DOHH2 (cell line): ENCODE data around the gene SEMA3E.

Source experiments
- H3F3A ChIP-seq: fragments of 200-600 bp; sonication (generic), shearing (Covaris generic); 2 replicates; pipeline ENCODE4 v1.6.0; 2016; ENCODE audit warnings: antibody characterized with exemption, mild to moderate bottlenecking; ENCODE audit not compliant: control insufficient read depth, insufficient read depth
- H3K27ac ChIP-seq: fragments of 200-600 bp; sonication (generic); 2 replicates; pipeline ENCODE4 v1.5.1; 2014; ENCODE audit warnings: low read depth, mild to moderate bottlenecking, low read length, moderate library complexity
- H3K27me3 ChIP-seq: fragments of 200-600 bp; sonication (generic); 2 replicates; pipeline ENCODE4 v1.6.1; 2014; ENCODE audit warnings: mild to moderate bottlenecking, low read length, mixed read lengths; ENCODE audit not compliant: control insufficient read depth
- H3K36me3 ChIP-seq: fragments of 200-600 bp; sonication (generic); 2 replicates; pipeline ENCODE4 v1.6.1; 2014; ENCODE audit warnings: mild to moderate bottlenecking, low read length, moderate library complexity, mixed read lengths; ENCODE audit not compliant: control insufficient read depth
- H3K4me1 ChIP-seq: fragments of 200-600 bp; sonication (generic); 2 replicates; pipeline ENCODE4 v1.6.1; 2014; ENCODE audit warnings: mild to moderate bottlenecking, low read length, mixed read lengths; ENCODE audit not compliant: control insufficient read depth
- H3K4me2 ChIP-seq: fragments of 200-600 bp; sonication (generic); 2 replicates; pipeline ENCODE4 v1.6.0; 2014; ENCODE audit warnings: mild to moderate bottlenecking, low read length, moderate library complexity
- H3K4me3 ChIP-seq: fragments of 200-600 bp; sonication (generic); 2 replicates; pipeline ENCODE4 v1.5.1; 2014; ENCODE audit warnings: mild to moderate bottlenecking, low read length, mixed read lengths
- H3K79me2 ChIP-seq: fragments of 200-600 bp; sonication (generic); 2 replicates; pipeline ENCODE4 v1.6.1; 2014; ENCODE audit warnings: mild to moderate bottlenecking, low read length, mixed read lengths; ENCODE audit not compliant: control insufficient read depth
- H3K9me2 ChIP-seq: fragments of 200-600 bp; sonication (generic); replicated peaks from 2 replicates; pipeline ENCODE4 v1.6.1; 2014; ENCODE audit warnings: mild to moderate bottlenecking, low read length, mixed read lengths; ENCODE audit not compliant: control insufficient read depth
- H3K9me3 ChIP-seq: fragments of 200-600 bp; sonication (generic); 2 replicates; pipeline ENCODE4 v1.6.1; 2014; ENCODE audit warnings: antibody characterized with exemption, low read length, mixed read lengths; ENCODE audit not compliant: control insufficient read depth, insufficient read depth
- H4K20me1 ChIP-seq: fragments of 200-600 bp; sonication (generic); 2 replicates; pipeline ENCODE4 v1.6.0; 2014; ENCODE audit warnings: low read depth, mild to moderate bottlenecking, antibody characterized with exemption, low read length, moderate library complexity; ENCODE audit not compliant: control insufficient read depth, insufficient read depth
- EZH2phosphoT487 ChIP-seq: fragments of 200-600 bp; sonication (generic); IDR thresholded peaks from 2 replicates; pipeline ENCODE4 v1.6.1; 2017; ENCODE audit warnings: borderline replicate concordance, mild to moderate bottlenecking, antibody characterized with exemption, low read length, moderate library complexity, mixed read lengths
- TF ChIP-seq, protein P1 (sequence below): fragments of 200-600 bp; sonication (generic); IDR thresholded peaks from one replicate; pipeline ENCODE4 v1.5.1; 2014; ENCODE audit warnings: antibody characterized with exemption, mild to moderate bottlenecking, low read depth, low read length; ENCODE audit not compliant: poor library complexity, severe bottlenecking

Gene SEMA3E

DNA sequence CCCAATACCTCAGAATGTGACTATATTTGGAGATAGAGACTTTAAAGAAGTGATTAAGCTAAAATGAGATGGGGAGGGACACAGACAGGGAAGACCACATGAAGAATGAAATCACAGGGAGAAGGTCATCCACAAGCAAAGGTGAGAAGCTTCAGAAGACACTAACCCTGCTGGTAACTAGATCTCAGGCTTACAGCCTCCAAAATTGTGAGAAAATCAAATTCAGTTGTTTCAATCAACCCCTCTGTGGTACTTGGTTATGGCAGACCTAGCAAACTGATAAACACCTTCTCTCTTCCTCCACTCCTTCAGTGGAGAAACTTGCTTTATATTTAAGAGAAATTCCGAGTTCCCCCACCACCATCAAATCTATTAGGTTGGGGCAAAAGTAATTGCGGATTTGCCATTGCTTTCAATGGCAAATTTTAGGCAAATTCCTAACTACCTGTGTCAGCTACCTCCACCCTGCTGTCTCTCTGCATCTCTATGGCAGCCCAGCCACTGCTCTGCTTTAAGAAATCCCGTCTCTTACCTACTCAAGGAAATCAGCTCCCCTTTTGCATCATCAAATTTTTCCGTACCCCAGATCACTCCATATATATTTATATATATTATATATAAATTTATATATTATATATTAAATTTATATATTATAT lies 38.2 kb downstream of the SEMA3E start:
- Histone ChIP-seq H3K27me3 (no peaks in the 10 kb centered on the region), H3K36me3 (no peaks in the 10 kb centered on the region), H3K4me3 (no peak overlapping the region), H3K4me2 (no peak overlapping the region), H3K79me2 (no peaks in the 10 kb centered on the region), H3K9me3 (no peaks in the 10 kb centered on the region), H3F3A (no peaks in the 10 kb centered on the region), H3K4me1 (no peaks in the 10 kb centered on the region), H3K9me2 (no peaks in the 10 kb centered on the region), H3K27ac (no peak overlapping the region), H4K20me1 (no peaks in the 10 kb centered on the region)
- TF ChIP-seq EZH2phosphoT487, result no peak
- TF ChIP-seq, protein P1, sequence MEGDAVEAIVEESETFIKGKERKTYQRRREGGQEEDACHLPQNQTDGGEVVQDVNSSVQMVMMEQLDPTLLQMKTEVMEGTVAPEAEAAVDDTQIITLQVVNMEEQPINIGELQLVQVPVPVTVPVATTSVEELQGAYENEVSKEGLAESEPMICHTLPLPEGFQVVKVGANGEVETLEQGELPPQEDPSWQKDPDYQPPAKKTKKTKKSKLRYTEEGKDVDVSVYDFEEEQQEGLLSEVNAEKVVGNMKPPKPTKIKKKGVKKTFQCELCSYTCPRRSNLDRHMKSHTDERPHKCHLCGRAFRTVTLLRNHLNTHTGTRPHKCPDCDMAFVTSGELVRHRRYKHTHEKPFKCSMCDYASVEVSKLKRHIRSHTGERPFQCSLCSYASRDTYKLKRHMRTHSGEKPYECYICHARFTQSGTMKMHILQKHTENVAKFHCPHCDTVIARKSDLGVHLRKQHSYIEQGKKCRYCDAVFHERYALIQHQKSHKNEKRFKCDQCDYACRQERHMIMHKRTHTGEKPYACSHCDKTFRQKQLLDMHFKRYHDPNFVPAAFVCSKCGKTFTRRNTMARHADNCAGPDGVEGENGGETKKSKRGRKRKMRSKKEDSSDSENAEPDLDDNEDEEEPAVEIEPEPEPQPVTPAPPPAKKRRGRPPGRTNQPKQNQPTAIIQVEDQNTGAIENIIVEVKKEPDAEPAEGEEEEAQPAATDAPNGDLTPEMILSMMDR, result no peak

DNA sequence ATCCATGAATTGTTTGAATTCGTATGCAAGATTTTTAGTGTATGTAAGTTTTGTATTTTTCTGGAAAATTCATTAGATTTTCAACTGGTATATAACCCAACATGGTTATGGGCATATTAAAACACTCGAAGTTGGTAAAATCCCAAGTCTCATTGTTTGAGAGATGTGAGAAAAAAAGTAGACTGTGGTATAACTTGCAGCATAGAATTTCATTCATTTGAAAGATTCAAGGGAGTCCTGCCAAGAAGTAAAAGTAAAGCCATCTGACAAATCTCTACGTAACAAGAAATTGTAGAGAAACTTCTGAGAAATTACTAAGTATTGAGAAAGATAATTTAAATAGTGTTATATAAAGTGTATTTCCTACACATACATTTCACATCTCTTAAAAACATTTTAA lies 40.2 kb downstream of the SEMA3E start:
- Histone ChIP-seq H3F3A (no peaks in the 10 kb centered on the region), H3K9me3 (no peaks in the 10 kb centered on the region), H3K36me3 (no peaks in the 10 kb centered on the region), H3K9me2 (no peaks in the 10 kb centered on the region), H3K4me3 (no peak overlapping the region), H4K20me1 (no peaks in the 10 kb centered on the region), H3K79me2 (no peaks in the 10 kb centered on the region), H3K4me2 (no peak overlapping the region), H3K27ac (no peak overlapping the region), H3K4me1 (no peaks in the 10 kb centered on the region), H3K27me3 (no peaks in the 10 kb centered on the region)
- no peak for TF ChIP-seq EZH2phosphoT487
- TF ChIP-seq, protein P1, result no peak

DNA sequence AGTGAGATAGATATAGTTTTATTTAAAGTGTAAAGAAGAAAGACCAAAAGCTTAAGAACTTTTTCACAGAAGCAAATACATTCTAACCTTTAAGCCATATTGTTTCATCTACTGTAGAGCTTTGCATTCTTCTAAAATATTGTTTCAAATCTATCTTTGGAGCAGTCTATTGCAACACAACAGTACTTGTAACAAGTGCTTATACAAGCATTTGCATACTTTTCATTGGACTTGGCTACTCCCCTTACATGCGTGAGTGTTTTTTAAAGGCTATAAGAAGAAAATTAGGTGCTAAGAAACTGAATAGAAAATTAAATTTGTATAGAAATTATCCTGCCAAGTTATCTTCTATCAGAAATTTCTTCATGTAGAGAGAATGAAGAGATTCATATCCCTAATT lies 45.3 kb downstream of the SEMA3E start:
- H3K9me2 ChIP-seq, result no peaks in the 10 kb centered on the region
- H3K36me3 ChIP-seq, result no peaks in the 10 kb centered on the region
- TF ChIP-seq, protein P1, result no peak
- no peak for TF ChIP-seq EZH2phosphoT487
- H3K4me1 ChIP-seq, result no peaks in the 10 kb centered on the region
- no peaks in the 10 kb centered on the region for H3F3A ChIP-seq
- no peak overlapping the region for H3K4me2 ChIP-seq
- H3K79me2 ChIP-seq, result no peaks in the 10 kb centered on the region
- H3K27me3 ChIP-seq, result no peaks in the 10 kb centered on the region
- no peak overlapping the region for H3K27ac ChIP-seq
- no peaks in the 10 kb centered on the region for H3K9me3 ChIP-seq
- H3K4me3 ChIP-seq, result no peak overlapping the region
- no peaks in the 10 kb centered on the region for H4K20me1 ChIP-seq

DNA sequence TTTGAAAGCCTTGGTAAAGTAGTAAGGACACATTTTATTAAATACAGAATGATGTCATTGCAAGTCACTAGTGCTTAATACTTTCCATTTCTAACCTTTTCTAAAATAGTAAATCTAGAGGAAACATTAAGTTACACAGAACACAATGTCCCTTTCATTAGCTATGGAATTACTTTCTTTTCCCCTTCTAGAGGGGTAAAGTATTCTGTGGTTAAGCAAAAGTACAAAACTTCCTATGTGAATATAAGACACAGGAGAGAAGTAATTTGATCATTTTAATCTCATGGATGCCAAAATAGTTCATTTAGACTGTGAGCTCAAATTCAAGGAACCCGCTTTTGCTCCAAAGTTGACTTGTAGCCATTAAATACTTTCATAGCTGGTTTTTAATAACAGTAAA lies 49.8 kb downstream of the SEMA3E start:
- H3K79me2 ChIP-seq, result no peaks in the 10 kb centered on the region
- no peaks in the 10 kb centered on the region for H3K36me3 ChIP-seq
- H3K4me1 ChIP-seq, result no peaks in the 10 kb centered on the region
- no peaks in the 10 kb centered on the region for H4K20me1 ChIP-seq
- TF ChIP-seq, protein P1, result no peak
- TF ChIP-seq EZH2phosphoT487, result no peak
- no peaks in the 10 kb centered on the region for H3K27me3 ChIP-seq
- no peaks in the 10 kb centered on the region for H3F3A ChIP-seq
- H3K9me3 ChIP-seq, result no peaks in the 10 kb centered on the region
- no peaks in the 10 kb centered on the region for H3K9me2 ChIP-seq
- H3K27ac ChIP-seq, result no peak overlapping the region
- no peak overlapping the region for H3K4me3 ChIP-seq
- H3K4me2 ChIP-seq, result no peak overlapping the region
